ENCODE measurements around the gene EPG5.

DNA sequence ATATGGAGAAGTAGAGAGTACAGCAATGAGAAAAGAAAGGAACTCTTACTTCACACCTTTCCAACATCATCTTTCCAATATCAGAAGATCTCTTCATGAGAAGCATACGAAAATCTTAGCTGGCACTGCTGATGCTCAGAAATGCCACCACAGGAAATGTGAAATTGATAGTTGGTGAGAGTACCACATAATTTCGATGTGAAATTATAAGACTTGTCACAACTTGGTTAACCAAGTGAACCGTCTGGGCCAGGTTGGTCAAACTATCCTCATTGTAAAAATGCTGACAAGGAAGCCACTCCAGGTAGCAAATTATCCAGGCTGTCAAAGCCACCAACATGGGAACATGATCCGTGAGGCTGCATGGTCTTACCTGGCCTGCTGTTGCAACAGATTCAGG, 66.5 kb downstream of the EPG5 start:
- TF ChIP-seq, protein P1, sequence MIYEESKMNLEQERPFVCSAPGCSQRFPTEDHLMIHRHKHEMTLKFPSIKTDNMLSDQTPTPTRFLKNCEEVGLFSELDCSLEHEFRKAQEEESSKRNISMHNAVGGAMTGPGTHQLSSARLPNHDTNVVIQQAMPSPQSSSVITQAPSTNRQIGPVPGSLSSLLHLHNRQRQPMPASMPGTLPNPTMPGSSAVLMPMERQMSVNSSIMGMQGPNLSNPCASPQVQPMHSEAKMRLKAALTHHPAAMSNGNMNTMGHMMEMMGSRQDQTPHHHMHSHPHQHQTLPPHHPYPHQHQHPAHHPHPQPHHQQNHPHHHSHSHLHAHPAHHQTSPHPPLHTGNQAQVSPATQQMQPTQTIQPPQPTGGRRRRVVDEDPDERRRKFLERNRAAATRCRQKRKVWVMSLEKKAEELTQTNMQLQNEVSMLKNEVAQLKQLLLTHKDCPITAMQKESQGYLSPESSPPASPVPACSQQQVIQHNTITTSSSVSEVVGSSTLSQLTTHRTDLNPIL (CRISPR knock-in tag; IDR thresholded peaks at IDR 0.05; ENCODE audit: low read depth): no peak
- TF ChIP-seq ISL1 (CRISPR knock-in tag; IDR thresholded peaks at IDR 0.05) (no peak), ZNF8 (CRISPR knock-in tag; IDR thresholded peaks at IDR 0.05) (no peak), ZNF565 (CRISPR knock-in tag; conservative IDR thresholded peaks at IDR 0.05; ENCODE audit: low read depth) (no peak), ARNTL (CRISPR knock-in tag; IDR thresholded peaks at IDR 0.05; ENCODE audit: borderline replicate concordance, low read depth) (no peak)
- TF ChIP-seq, protein P2, sequence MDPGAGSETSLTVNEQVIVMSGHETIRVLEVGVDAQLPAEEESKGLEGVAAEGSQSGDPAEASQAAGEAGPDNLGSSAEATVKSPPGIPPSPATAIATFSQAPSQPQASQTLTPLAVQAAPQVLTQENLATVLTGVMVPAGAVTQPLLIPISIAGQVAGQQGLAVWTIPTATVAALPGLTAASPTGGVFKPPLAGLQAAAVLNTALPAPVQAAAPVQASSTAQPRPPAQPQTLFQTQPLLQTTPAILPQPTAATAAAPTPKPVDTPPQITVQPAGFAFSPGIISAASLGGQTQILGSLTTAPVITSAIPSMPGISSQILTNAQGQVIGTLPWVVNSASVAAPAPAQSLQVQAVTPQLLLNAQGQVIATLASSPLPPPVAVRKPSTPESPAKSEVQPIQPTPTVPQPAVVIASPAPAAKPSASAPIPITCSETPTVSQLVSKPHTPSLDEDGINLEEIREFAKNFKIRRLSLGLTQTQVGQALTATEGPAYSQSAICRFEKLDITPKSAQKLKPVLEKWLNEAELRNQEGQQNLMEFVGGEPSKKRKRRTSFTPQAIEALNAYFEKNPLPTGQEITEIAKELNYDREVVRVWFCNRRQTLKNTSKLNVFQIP (CRISPR knock-in tag; IDR thresholded peaks at IDR 0.05; ENCODE audit: borderline replicate concordance, low read depth): no peak
- TF ChIP-seq, protein P3, sequence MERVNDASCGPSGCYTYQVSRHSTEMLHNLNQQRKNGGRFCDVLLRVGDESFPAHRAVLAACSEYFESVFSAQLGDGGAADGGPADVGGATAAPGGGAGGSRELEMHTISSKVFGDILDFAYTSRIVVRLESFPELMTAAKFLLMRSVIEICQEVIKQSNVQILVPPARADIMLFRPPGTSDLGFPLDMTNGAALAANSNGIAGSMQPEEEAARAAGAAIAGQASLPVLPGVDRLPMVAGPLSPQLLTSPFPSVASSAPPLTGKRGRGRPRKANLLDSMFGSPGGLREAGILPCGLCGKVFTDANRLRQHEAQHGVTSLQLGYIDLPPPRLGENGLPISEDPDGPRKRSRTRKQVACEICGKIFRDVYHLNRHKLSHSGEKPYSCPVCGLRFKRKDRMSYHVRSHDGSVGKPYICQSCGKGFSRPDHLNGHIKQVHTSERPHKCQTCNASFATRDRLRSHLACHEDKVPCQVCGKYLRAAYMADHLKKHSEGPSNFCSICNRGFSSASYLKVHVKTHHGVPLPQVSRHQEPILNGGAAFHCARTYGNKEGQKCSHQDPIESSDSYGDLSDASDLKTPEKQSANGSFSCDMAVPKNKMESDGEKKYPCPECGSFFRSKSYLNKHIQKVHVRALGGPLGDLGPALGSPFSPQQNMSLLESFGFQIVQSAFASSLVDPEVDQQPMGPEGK (CRISPR knock-in tag; IDR thresholded peaks at IDR 0.05; ENCODE audit: borderline replicate concordance): no peak

All from SK-N-SH treated with all-trans-retinoic acid at 6 μM for 48 hours (cell line).